ENCODE data around the gene ROBO1. TPM values are rescaled to one million over a fixed set of nuclear protein-coding genes. Genes with fewer than 3 reads are reported as not detected.

ROBO1 gene
- total RNA-seq, 1 donor from 2014 or later: 73.8 TPM

DNA sequence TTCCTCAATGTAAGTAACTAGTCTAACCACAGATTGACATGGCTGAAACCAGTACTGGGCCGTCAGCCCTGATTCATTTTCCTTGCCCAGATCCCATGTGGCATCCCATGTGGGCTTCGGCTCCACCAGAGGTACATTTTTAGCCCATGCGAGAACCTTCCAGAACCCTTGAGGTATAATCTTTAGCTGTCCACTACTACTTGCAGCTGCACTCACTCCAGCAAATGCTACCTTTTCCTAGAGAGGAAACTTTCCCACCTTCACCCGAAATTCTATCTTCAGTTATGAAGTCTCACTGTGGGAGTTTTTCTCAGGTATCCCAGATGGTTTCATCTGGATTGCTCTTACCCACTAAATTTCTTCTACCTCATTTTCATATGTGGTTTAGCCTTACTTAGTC, 907.2 kb downstream of the ROBO1 start:
- no peak for DNase-seq (ENCODE audit: extremely low spot score, unreplicated experiment)
- Mint-ChIP-seq H3K36me3 (ENCODE audit: unreplicated experiment) (no peaks in the 10 kb centered on the region), H3K4me1 (ENCODE audit: unreplicated experiment) (peaks cover 10% of the 10 kb centered on the region), H3K27ac (ENCODE audit: unreplicated experiment) (no peak overlapping the region), H3K27me3 (ENCODE audit: unreplicated experiment) (no peaks in the 10 kb centered on the region), H3K4me3 (ENCODE audit: unreplicated experiment) (no peak overlapping the region), H3K9me3 (ENCODE audit: unreplicated experiment) (no peaks in the 10 kb centered on the region)
- TF ChIP-seq CTCF (IDR thresholded peaks at IDR 0.05): no peak

DNA sequence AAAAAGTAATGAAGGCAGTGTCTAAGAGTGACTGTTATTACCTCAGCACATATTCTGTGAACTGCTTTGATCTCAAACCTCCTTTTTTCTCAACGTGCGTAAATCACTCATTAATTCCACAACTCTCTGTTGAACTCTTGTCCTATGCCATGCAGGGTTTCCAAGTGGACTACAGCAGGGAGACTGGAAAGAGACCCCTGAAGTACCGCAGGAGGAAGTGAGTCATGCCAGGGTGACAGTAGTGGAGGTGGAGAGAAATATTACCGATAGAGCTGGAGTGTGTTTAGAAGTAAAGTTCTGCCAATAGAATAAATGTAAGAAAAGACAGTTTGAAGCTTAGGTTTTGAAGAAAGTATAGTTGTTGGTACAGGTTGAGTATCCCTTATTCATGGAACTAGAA, 908.9 kb downstream of the ROBO1 start:
- no peak overlapping the region for H3K4me3 Mint-ChIP-seq (ENCODE audit: unreplicated experiment)

DNA sequence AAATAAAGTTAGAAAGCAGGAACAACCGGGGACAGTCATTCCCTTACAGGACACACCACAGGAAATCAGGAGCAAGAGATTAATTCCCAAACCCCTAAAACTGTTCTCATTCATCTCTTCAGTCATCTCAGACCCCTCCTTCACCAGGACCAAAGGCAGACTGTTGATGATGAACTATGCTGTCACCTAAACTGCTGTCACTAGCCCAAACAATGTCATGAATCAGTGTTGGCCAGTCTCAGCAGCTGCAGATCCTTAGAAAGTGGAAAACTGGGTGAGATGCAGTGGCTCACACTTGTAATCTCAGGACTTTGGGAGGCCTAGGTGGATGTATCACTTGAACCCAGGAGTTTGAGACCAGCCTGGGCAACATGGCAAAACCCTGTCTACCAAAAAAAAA, 909.6 kb downstream of the ROBO1 start:
- H3K4me3 Mint-ChIP-seq (ENCODE audit: unreplicated experiment): no peak overlapping the region
- peaks cover 13% of the 10 kb centered on the region for H3K4me1 Mint-ChIP-seq (ENCODE audit: unreplicated experiment)

More for the DNA sequence above, 908.9 kb downstream of the ROBO1 start:
- H3K9me3 Mint-ChIP-seq (ENCODE audit: unreplicated experiment): no peaks in the 10 kb centered on the region
- DNase-seq (ENCODE audit: extremely low spot score, unreplicated experiment): no peak
- H3K4me1 Mint-ChIP-seq (ENCODE audit: unreplicated experiment): peaks cover 13% of the 10 kb centered on the region
- H3K27ac Mint-ChIP-seq (ENCODE audit: unreplicated experiment): no peak overlapping the region
- H3K27me3 Mint-ChIP-seq (ENCODE audit: unreplicated experiment): no peaks in the 10 kb centered on the region
- TF ChIP-seq CTCF (IDR thresholded peaks at IDR 0.05): no peak
- no peaks in the 10 kb centered on the region for H3K36me3 Mint-ChIP-seq (ENCODE audit: unreplicated experiment)

GRCh38 chr3:78857494-78858111, 910.2 kb downstream of the ROBO1 start:
- peaks cover 13% of the 10 kb centered on the region for H3K4me1 Mint-ChIP-seq (ENCODE audit: unreplicated experiment)
- no peak overlapping the region for H3K4me3 Mint-ChIP-seq (ENCODE audit: unreplicated experiment)
- no peak for DNase-seq (ENCODE audit: extremely low spot score, unreplicated experiment)
- H3K27me3 Mint-ChIP-seq (ENCODE audit: unreplicated experiment): no peaks in the 10 kb centered on the region
- no peaks in the 10 kb centered on the region for H3K36me3 Mint-ChIP-seq (ENCODE audit: unreplicated experiment)
- no peak overlapping the region for H3K27ac Mint-ChIP-seq (ENCODE audit: unreplicated experiment)
- no peaks in the 10 kb centered on the region for H3K9me3 Mint-ChIP-seq (ENCODE audit: unreplicated experiment)
- TF ChIP-seq CTCF (IDR thresholded peaks at IDR 0.05): peak; percentile 27

More for the DNA sequence above, 909.6 kb downstream of the ROBO1 start:
- H3K27me3 Mint-ChIP-seq (ENCODE audit: unreplicated experiment): no peaks in the 10 kb centered on the region
- no peak for TF ChIP-seq CTCF (IDR thresholded peaks at IDR 0.05)
- DNase-seq (ENCODE audit: extremely low spot score, unreplicated experiment): no peak
- H3K36me3 Mint-ChIP-seq (ENCODE audit: unreplicated experiment): no peaks in the 10 kb centered on the region
- no peak overlapping the region for H3K27ac Mint-ChIP-seq (ENCODE audit: unreplicated experiment)
- no peaks in the 10 kb centered on the region for H3K9me3 Mint-ChIP-seq (ENCODE audit: unreplicated experiment)

- no peaks in the 10 kb centered on the region for H3K36me3 Mint-ChIP-seq (ENCODE audit: unreplicated experiment)
- H3K4me1 Mint-ChIP-seq (ENCODE audit: unreplicated experiment): peaks cover 13% of the 10 kb centered on the region
- DNase-seq (ENCODE audit: extremely low spot score, unreplicated experiment): no peak
- no peak for TF ChIP-seq CTCF (IDR thresholded peaks at IDR 0.05)
- H3K27ac Mint-ChIP-seq (ENCODE audit: unreplicated experiment): no peak overlapping the region
- no peak overlapping the region for H3K4me3 Mint-ChIP-seq (ENCODE audit: unreplicated experiment)
- H3K27me3 Mint-ChIP-seq (ENCODE audit: unreplicated experiment): no peaks in the 10 kb centered on the region
- no peaks in the 10 kb centered on the region for H3K9me3 Mint-ChIP-seq (ENCODE audit: unreplicated experiment)
Measured at GRCh38 chr3:78856164-78856563, 911.6 kb downstream of the ROBO1 start.

All from osteocyte (in vitro differentiated cells).